Smooth muscle cell (in vitro differentiated cells): ENCODE data around the gene GCC1. TPM values are rescaled to one million over a fixed set of nuclear protein-coding genes. Genes with fewer than 3 reads are reported as not detected.

ENCODE experiments used
- DNase-seq: peaks from one replicate; lab custom pipeline; 2025; ENCODE audit not compliant: unreplicated experiment; lab: John Stamatoyannopoulos, UW
- H2AFZ ChIP-seq: fragments of 200-600 bp; sonication (generic); 2 replicates; pipeline ENCODE4 v1.6.0; 2016; ENCODE audit warnings: antibody characterized with exemption, low read depth, mild to moderate bottlenecking
- H3F3A ChIP-seq: fragments of 200-600 bp; sonication (generic); 2 replicates; pipeline ENCODE4 v1.6.0; 2017; ENCODE audit warnings: antibody characterized with exemption, low read depth
- H3K27ac ChIP-seq: fragments of 200-600 bp; sonication (generic); 2 replicates; pipeline ENCODE4 v1.5.1; 2016; ENCODE audit warnings: low read depth, mild to moderate bottlenecking
- H3K27me3 ChIP-seq: fragments of 200-600 bp; sonication (generic); 2 replicates; pipeline ENCODE4 v1.6.1; 2016; ENCODE audit warnings: low read depth, mild to moderate bottlenecking
- H3K36me3 ChIP-seq: fragments of 200-600 bp; sonication (generic); 2 replicates; pipeline ENCODE4 v1.5.1; 2016; ENCODE audit warnings: low read depth
- H3K4me1 ChIP-seq: fragments of 200-600 bp; sonication (generic); 2 replicates; pipeline ENCODE4 v1.5.1; 2016; ENCODE audit warnings: low read depth
- H3K4me2 ChIP-seq: fragments of 200-600 bp; sonication (generic); 2 replicates; pipeline ENCODE4 v1.6.0; 2016; ENCODE audit warnings: mild to moderate bottlenecking
- H3K4me3 ChIP-seq: fragments of 200-600 bp; sonication (generic); 2 replicates; pipeline ENCODE4 v1.5.1; 2016; ENCODE audit warnings: mild to moderate bottlenecking
- H3K79me2 ChIP-seq: fragments of 200-600 bp; sonication (generic); 2 replicates; pipeline ENCODE4 v1.6.0; 2016; ENCODE audit warnings: low read depth, mild to moderate bottlenecking
- H3K9ac ChIP-seq: fragments of 200-600 bp; sonication (generic); 2 replicates; pipeline ENCODE4 v1.6.0; 2016; ENCODE audit warnings: low read depth
- H3K9me3 ChIP-seq: fragments of 200-600 bp; sonication (generic); replicated peaks from 2 replicates; pipeline ENCODE4 v1.5.1; 2016; ENCODE audit warnings: low read depth
- H4K20me1 ChIP-seq: fragments of 200-600 bp; sonication (generic); 2 replicates; pipeline ENCODE4 v1.6.0; 2016; ENCODE audit warnings: low read depth
- CTCF ChIP-seq: fragments of 200-600 bp; sonication (generic); IDR thresholded peaks from 2 replicates; pipeline ENCODE4 v1.5.1; 2017; ENCODE audit warnings: borderline replicate concordance, mild to moderate bottlenecking, antibody characterized with exemption; ENCODE audit not compliant: insufficient read depth, poor library complexity, severe bottlenecking
- WGBS: methylation state at CpG from one replicate; pipeline ENCODE4 v1.1.7; 2016; ENCODE audit warnings: low lambda C conversion rate; 5-methylcytosine and 5-hydroxymethylcytosine counted together
- polyA plus RNA-seq: library from polyadenylated mRNA; unstranded; fragments of >200 nt; fragmentation: Nextera tagmentation; extraction: Ambion mirVana; gene quantifications from 2 replicates; pipeline ENCODE4 v1.2.1, GENCODE V29; 2016
- total RNA-seq: library from RNA; depleted of rRNA; stranded (reverse); fragments of >200 nt; gene quantifications from 2 replicates; pipeline ENCODE4 v1.2.3, GENCODE V29; 2014

The GCC1 gene
- total and polyA plus RNA-seq, 2 experiments from 2014 or later = 14.2 to 15.6 TPM

GRCh38 chr7:127557803-127558202 lies 27.6 kb downstream of the GCC1 start:
- Histone ChIP-seq H3K79me2 (no peaks in the 10 kb centered on the region), H3K9ac (no peak overlapping the region), H3K9me3 (no peaks in the 10 kb centered on the region), H4K20me1 (no peaks in the 10 kb centered on the region), H3K4me1 (no peaks in the 10 kb centered on the region), H3F3A (no peaks in the 10 kb centered on the region), H3K36me3 (no peaks in the 10 kb centered on the region), H2AFZ (no peak overlapping the region), H3K4me2 (no peak overlapping the region), H3K27ac (no peak overlapping the region), H3K27me3 (no peaks in the 10 kb centered on the region), H3K4me3 (no peak overlapping the region)
- DNase-seq = no peak
- 74% methylated on average over 2 of the region's 2 CpGs for WGBS
- TF ChIP-seq CTCF = no peak

GRCh38 chr7:127556404-127556803 lies 29.0 kb downstream of the GCC1 start:
- no peak for DNase-seq
- H3K9me3 ChIP-seq = no peaks in the 10 kb centered on the region
- TF ChIP-seq CTCF = no peak
- 86% methylated on average over 2 of the region's 2 CpGs for WGBS
- H4K20me1 ChIP-seq = no peaks in the 10 kb centered on the region
- H3K79me2 ChIP-seq = no peaks in the 10 kb centered on the region
- H3F3A ChIP-seq = no peaks in the 10 kb centered on the region
- H3K9ac ChIP-seq = no peak overlapping the region
- no peaks in the 10 kb centered on the region for H3K27me3 ChIP-seq
- H3K4me3 ChIP-seq = no peak overlapping the region
- H3K36me3 ChIP-seq = no peaks in the 10 kb centered on the region
- no peak overlapping the region for H3K4me2 ChIP-seq
- no peak overlapping the region for H2AFZ ChIP-seq
- no peak overlapping the region for H3K27ac ChIP-seq
- no peaks in the 10 kb centered on the region for H3K4me1 ChIP-seq

- WGBS = 74% methylated on average over 4 of the region's 4 CpGs
- H3K9me3 ChIP-seq = no peaks in the 10 kb centered on the region
- H3K27me3 ChIP-seq = no peaks in the 10 kb centered on the region
- TF ChIP-seq CTCF = no peak
- H3K4me2 ChIP-seq = no peak overlapping the region
- H3K79me2 ChIP-seq = no peaks in the 10 kb centered on the region
- no peaks in the 10 kb centered on the region for H3F3A ChIP-seq
- H4K20me1 ChIP-seq = no peaks in the 10 kb centered on the region
- H2AFZ ChIP-seq = no peak overlapping the region
- no peak for DNase-seq
- H3K9ac ChIP-seq = no peak overlapping the region
- no peak overlapping the region for H3K4me3 ChIP-seq
- no peaks in the 10 kb centered on the region for H3K36me3 ChIP-seq
- H3K4me1 ChIP-seq = no peaks in the 10 kb centered on the region
- no peak overlapping the region for H3K27ac ChIP-seq
Measured at GRCh38 chr7:127551941-127552340, 33.5 kb downstream of the GCC1 start.

- peak; percentile 4 for TF ChIP-seq CTCF
- Histone ChIP-seq H3K36me3 (no peaks in the 10 kb centered on the region), H3K27me3 (no peaks in the 10 kb centered on the region), H3K9ac (no peak overlapping the region), H3K4me3 (no peak overlapping the region), H3K27ac (no peak overlapping the region), H3K4me2 (no peak overlapping the region), H3F3A (no peaks in the 10 kb centered on the region), H3K9me3 (no peaks in the 10 kb centered on the region), H4K20me1 (no peaks in the 10 kb centered on the region), H2AFZ (no peak overlapping the region), H3K4me1 (no peaks in the 10 kb centered on the region), H3K79me2 (no peaks in the 10 kb centered on the region)
- DNase-seq = no peak
- 56% methylated on average over 1 of the region's 1 CpG for WGBS
Measured at GRCh38 chr7:127550247-127550646, 35.1 kb downstream of the GCC1 start.
